HG03342 (cell line): ENCODE measurements around the gene DPY19L1.
"Not testable (repeated sequence)": the region's sequence is repeated elsewhere in the genome, so short reads cannot be mapped to it uniquely, and the experiment has no call there.

ENCODE experiments used
- ATAC-seq: cut with Tn5 transposase; IDR thresholded peaks from one replicate; pipeline ENCODE4 v1.9.1; 2021; ENCODE audit warnings: mild to moderate bottlenecking, moderate library complexity; ENCODE audit not compliant: unreplicated experiment

DPY19L1 gene

GRCh38 chr7:35037211-35037525 is at the start of gene DPY19L1:
Gene DPY19L1, minus strand, starts transcription at chr7:35037485. Its CDS starts 91 bp downstream, at chr7:35037394.
- no peak for ATAC-seq

DNA sequence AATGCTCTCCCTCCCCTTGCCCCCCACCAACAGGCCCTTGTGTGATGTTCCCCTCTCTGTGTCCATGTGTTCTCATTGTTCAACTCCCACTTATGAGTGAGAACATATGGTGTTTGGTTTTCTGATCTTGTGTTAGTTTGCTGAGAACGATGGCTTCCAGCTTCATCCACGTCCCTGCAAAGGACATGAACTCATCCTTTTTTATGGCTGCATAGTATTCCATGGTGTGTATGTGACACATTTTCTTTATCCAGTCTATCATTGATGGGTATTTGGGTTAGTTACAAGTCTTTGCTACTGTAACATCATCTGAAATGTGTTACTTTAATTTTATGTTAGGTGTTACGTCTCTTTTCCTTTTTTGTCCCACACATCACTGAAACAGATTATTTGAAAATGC is 42.2 kb upstream of the DPY19L1 start:
- ATAC-seq, result not testable (repeated sequence)

GRCh38 chr7:35074008-35074407 is 36.7 kb upstream of the DPY19L1 start:
- not testable (repeated sequence) for ATAC-seq

- peak; percentile 62 for ATAC-seq
These were observed 35.9 kb upstream of the DPY19L1 start for GRCh38 chr7:35072950-35073827.

DNA sequence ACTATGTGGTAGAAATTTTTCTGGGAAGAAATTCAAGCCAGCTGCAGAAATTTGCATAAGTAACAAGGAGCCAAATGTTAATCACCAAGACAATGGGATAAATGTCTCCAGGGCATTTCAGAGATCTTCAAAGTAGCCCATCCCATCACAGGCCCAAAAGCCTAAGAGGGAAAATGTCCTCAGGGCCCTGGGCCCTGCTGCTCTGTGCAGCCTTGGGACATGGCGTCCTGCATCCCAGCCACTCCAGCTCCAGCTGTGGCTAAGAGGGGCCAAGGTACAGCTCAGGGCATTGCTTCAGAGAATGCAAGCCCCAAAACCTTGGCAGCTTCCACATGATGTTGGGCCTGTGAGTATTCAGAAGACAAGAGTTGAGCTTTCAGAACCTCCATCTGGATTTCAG is 31.8 kb upstream of the DPY19L1 start:
- ATAC-seq, result not testable (repeated sequence)

GRCh38 chr7:35065382-35065781 is 28.1 kb upstream of the DPY19L1 start:
- ATAC-seq, result not testable (repeated sequence)

- not testable (repeated sequence) for ATAC-seq
These were observed 21.3 kb upstream of the DPY19L1 start for GRCh38 chr7:35058571-35058970.

- ATAC-seq, result not testable (repeated sequence)
These were observed 20.5 kb upstream of the DPY19L1 start for GRCh38 chr7:35057505-35058451.

DNA sequence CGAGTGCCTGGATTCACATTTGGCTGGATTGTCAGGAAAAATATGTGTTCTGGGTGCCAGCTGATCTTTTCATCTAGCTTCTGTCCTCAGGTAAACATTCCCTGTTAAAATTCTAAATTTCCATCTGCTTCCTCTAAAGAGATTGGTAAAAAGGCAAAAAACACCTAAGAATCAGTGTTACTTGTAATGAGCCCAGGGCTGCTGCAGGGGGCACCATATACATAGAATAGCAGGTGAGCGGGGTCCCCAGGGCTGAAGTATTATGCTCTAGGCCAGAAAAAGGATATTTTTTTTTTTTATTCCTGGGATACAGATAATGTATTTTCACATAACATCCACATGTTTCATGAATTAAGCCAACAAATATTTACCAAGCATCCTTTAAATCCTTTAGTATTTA is 18.4 kb upstream of the DPY19L1 start:
- not testable (repeated sequence) for ATAC-seq

DNA sequence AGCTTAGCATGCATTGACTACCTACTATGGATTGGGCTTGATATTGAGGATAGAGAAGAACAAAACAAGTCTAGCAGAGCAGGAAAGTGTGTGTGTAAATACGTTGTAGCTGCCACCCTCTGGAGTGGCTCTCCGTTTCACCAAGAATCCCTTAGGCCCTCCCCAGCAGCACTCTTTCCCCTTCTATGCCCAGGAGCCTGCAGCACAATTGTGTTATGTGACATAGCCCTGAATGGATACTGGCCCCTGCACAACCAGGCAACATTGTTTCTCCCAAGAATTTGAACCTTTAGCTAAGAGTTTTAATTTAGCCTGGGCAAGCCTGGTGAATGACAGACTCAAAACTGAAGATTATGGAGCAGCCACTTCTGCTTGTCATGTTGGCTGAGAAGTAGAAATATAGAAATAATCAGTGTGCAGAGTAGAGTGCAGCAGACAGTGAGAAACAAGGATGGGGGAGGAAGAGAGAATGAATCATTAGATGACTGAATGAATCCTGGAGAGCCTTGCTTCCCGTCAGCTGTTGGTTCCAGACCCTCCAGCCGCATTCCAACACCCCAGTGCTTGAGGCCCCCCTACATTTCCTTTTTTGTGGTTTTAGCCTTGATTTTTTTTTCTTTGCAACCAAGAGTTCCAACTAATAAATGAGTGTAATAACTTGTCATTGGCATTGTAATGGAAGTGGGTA is 16.3 kb upstream of the DPY19L1 start:
- not testable (repeated sequence) for ATAC-seq

- not testable (repeated sequence) for ATAC-seq
These were observed 11.1 kb upstream of the DPY19L1 start for GRCh38 chr7:35048390-35048789.

- ATAC-seq, result not testable (repeated sequence)
These were observed 10.6 kb upstream of the DPY19L1 start for GRCh38 chr7:35047912-35048305.

DNA sequence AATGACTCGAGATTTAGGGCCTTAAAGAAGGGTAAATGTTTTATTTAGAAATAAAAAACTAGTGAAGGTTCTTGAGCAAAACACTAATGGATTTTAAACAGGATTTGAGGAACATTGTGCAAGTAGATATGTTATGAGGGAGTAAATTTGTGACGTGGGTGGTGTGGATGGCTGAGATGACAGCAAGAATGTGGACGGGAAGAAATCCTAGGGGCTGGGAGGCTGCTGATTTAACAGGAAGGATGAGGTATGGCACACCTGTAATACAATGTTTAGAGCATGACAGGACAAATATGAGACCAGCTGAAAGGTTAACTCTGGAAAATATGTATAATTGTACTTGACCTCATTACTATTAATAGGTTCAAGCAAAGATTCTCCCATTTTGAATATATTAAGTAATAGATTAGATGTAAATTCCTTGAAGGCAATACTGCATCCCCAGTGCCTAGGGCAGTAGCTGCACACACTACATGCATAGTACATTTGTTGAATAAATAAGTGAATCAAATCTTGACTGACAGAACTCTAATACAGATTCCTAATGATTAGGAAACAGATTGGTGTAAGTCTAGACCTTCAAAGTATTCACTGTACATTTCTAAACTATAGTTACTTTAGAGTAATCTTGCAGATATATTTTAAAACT is 10.1 kb upstream of the DPY19L1 start:
- ATAC-seq, result not testable (repeated sequence)

DNA sequence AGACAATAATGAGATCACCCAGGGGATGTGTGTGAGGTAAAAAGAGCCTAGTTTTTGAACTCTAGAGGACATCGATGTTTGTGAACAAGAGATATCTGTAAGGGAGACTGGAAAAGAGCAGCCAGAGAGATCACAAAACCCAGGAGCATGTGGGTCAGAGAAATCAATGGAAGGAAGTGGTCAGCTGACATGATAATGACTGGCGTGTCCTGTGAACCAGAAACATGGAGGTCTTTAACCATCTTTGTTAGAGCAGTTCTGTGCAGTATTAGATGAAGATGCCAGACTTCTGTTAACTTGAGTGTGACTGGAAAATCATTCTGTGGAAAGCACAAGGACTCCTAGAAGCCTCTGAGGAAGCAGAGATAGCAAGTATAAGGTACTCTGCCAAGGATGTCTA is 6.0 kb upstream of the DPY19L1 start:
- not testable (repeated sequence) for ATAC-seq

- ATAC-seq, result no peak
These were observed 3.6 kb upstream of the DPY19L1 start for GRCh38 chr7:35040906-35041305.

DNA sequence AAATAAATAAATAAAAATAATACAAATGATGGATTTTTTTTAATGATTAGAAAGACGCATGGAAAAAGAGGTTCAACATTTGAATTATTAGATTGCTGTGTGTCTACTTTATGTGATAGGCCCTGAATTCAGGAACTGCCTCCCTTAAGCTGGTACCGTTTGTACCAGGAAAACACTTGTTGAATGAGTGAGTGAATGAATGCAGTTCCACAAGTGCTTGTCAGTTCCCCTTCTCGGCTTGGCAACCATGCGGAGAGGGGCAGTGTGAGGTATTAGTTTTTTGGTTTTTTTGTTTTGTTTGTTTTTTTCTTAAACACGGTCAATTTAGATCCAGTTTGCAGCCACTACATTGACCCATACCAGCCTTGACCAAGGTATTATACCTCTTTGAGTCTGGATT is 2.1 kb upstream of the DPY19L1 start:
- ATAC-seq, result no peak

DNA sequence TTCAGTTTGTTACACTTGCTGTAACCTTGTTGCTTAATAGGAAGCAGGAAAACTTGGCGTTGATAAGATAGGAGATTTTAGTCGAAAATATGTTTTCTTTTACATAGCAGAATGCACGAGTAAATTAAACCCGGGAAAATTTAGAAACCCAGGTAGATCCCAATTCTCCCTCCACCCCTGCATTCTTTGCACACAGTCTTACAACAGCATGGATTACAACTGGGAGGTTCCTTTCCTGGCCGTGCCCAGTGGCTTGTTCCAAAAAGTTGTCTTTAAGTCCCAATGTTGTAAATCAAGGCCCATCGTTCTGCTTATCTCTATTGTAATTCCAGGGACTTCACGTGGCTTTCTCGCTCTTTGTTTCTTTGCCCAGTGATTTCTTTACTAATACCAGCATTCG is 1.1 kb upstream of the DPY19L1 start:
- ATAC-seq, result no peak

GRCh38 chr7:35037526-35038341 is 449 bp upstream of the DPY19L1 start:
- peak; percentile 83 for ATAC-seq

GRCh38 chr7:35036361-35037171 is 719 bp downstream of the DPY19L1 start:
- peak; percentile 11 for ATAC-seq
